HG03064 (cell line): Measurements from ENCODE around the gene HUS1B.
"Not testable (repeated sequence)": the region's sequence is repeated elsewhere in the genome, so short reads cannot be mapped to it uniquely, and the experiment has no call there.

ENCODE experiments used
- ATAC-seq: cut with Tn5 transposase; IDR thresholded peaks from one replicate; pipeline ENCODE4 v1.9.1; 2021; ENCODE audit warnings: low read depth; ENCODE audit not compliant: unreplicated experiment

The HUS1B gene

GRCh38 chr6:656460-657252 is at the start of gene HUS1B:
Gene HUS1B, minus strand, starts transcription at chr6:657100. Its CDS starts 156 bp downstream, at chr6:656944.
- ATAC-seq: no peak

- ATAC-seq: no peak
These were observed 49.2 kb upstream of the HUS1B start for GRCh38 chr6:706146-706545.

- ATAC-seq: no peak
These were observed 48.1 kb upstream of the HUS1B start for GRCh38 chr6:705047-705446.

- no peak for ATAC-seq
These were observed 47.1 kb upstream of the HUS1B start for GRCh38 chr6:704046-704445.

- no peak for ATAC-seq
These were observed 46.7 kb upstream of the HUS1B start for GRCh38 chr6:703552-703951.

GRCh38 chr6:701700-702479 is 45.0 kb upstream of the HUS1B start:
- ATAC-seq: no peak

- ATAC-seq: no peak
These were observed 44.3 kb upstream of the HUS1B start for GRCh38 chr6:701215-701614.

GRCh38 chr6:700490-700889 is 43.6 kb upstream of the HUS1B start:
- no peak for ATAC-seq

- ATAC-seq: no peak
These were observed 42.4 kb upstream of the HUS1B start for GRCh38 chr6:699319-699718.

GRCh38 chr6:694431-695126 is 37.7 kb upstream of the HUS1B start:
- ATAC-seq: not testable (repeated sequence)

- no peak for ATAC-seq
These were observed 36.8 kb upstream of the HUS1B start for GRCh38 chr6:693723-694009.

- peak; percentile 89 for ATAC-seq
These were observed 36.2 kb upstream of the HUS1B start, which contains the start of gene EXOC2 for GRCh38 chr6:692858-693722. Gene EXOC2, minus strand, starts transcription at chr6:693139. Its CDS starts 55,321 bp downstream, at chr6:637818.

GRCh38 chr6:692356-692851 is 35.5 kb upstream of the HUS1B start:
- peak; percentile 54 for ATAC-seq

GRCh38 chr6:689223-689622 is 32.3 kb upstream of the HUS1B start:
- no peak for ATAC-seq

- no peak for ATAC-seq
These were observed 29.6 kb upstream of the HUS1B start for GRCh38 chr6:686497-686896.

GRCh38 chr6:684831-685636 is 28.1 kb upstream of the HUS1B start:
- peak; percentile 69 for ATAC-seq

GRCh38 chr6:683742-684440 is 27.0 kb upstream of the HUS1B start:
- no peak for ATAC-seq

- no peak for ATAC-seq
These were observed 23.9 kb upstream of the HUS1B start for GRCh38 chr6:680666-681340.
